Activated CD8-positive, alpha-beta T cell treated with anti-CD3 and anti-CD28 coated beads, Interleukin-2, amount 10 ng/mL, durations not matched to agents 7 days and 5 days (primary cell): Measurements from ENCODE around the gene CCL18. TPM values are rescaled to one million over a fixed set of nuclear protein-coding genes. Genes with fewer than 3 reads are reported as not detected.
"Not testable (repeated sequence)": the region's sequence is repeated elsewhere in the genome, so short reads cannot be mapped to it uniquely, and the experiment has no call there.

Experiments
- ATAC-seq: fragments of 150-1000 bp; cut with Tn5 transposase; one replicate; pipeline ENCODE4 v1.10.0; 2021; ENCODE audit warnings: moderate library complexity
- CTCF ChIA-PET: fragments of 350-600 bp; sonication (Branson Sonifier 250); formaldehyde crosslinking; loops from one replicate; lab custom pipeline; 2021; ENCODE audit warnings: antibody characterized with exemption; lab: Charles Lee
- POLR2A ChIA-PET: fragments of 350-600 bp; sonication (Branson Sonifier 250); formaldehyde crosslinking; loops from one replicate; lab custom pipeline; 2021; ENCODE audit warnings: antibody characterized with exemption; lab: Charles Lee
- DNase-seq: peaks from one replicate; pipeline ENCODE4 v3.0.0-alpha.2; 2020
- H3K27ac Mint-ChIP-seq: one replicate; pipeline ENCODE4 v1.8.0; 2021; ENCODE audit warnings: mild to moderate bottlenecking, mixed read lengths
- H3K27me3 Mint-ChIP-seq: one replicate; pipeline ENCODE4 v1.8.0; 2021; ENCODE audit warnings: low read depth, mixed read lengths
- H3K36me3 Mint-ChIP-seq: one replicate; pipeline ENCODE4 v1.8.0; 2021; ENCODE audit warnings: low read depth, mixed read lengths
- H3K4me1 Mint-ChIP-seq: one replicate; pipeline ENCODE4 v1.8.0; 2021; ENCODE audit warnings: low read depth, mixed read lengths
- H3K4me3 Mint-ChIP-seq: one replicate; pipeline ENCODE4 v1.8.0; 2021; ENCODE audit warnings: mild to moderate bottlenecking, mixed read lengths
- H3K9me3 Mint-ChIP-seq: one replicate; pipeline ENCODE4 v1.8.0; 2022; ENCODE audit warnings: mixed read lengths; ENCODE audit not compliant: insufficient read depth
- total RNA-seq, 2 experiments: library from RNA; stranded (reverse); gene quantifications; one replicate each; pipeline ENCODE4 v1.2.3, GENCODE V29; 2021

Gene CCL18
- total RNA-seq, 2 experiments from 2014 or later = not detected

- POLR2A ChIA-PET = no interaction called here
- Mint-ChIP-seq H3K27me3 (peaks cover 11% of the 10 kb centered on the region), H3K27ac (no peak overlapping the region), H3K4me1 (no peaks in the 10 kb centered on the region), H3K9me3 (no peaks in the 10 kb centered on the region), H3K36me3 (no peaks in the 10 kb centered on the region), H3K4me3 (no peak overlapping the region)
- ATAC-seq (no peak), DNase-seq (no peak)
- CTCF ChIA-PET = interaction anchor here (0.9 to 1.9 kb wide), 2 partner anchors 31 to 354 kb away, joined by 3 to 8 read pairs; no protein-coding TSS in a partner anchor
Observed at GRCh38 chr17:36117505-36118382, 53.7 kb downstream of the CCL18 start.

GRCh38 chr17:36118477-36119353 is 54.6 kb downstream of the CCL18 start:
- ChIA-PET POLR2A (no interaction called here), CTCF (interaction anchor here (0.9 to 1.9 kb wide), 4 partner anchors 30 to 355 kb away, joined by 3 to 8 read pairs (median 3); no protein-coding TSS in a partner anchor)
- no peak for ATAC-seq
- H3K27ac Mint-ChIP-seq = no peak overlapping the region
- no peaks in the 10 kb centered on the region for H3K4me1 Mint-ChIP-seq
- no peaks in the 10 kb centered on the region for H3K36me3 Mint-ChIP-seq
- no peak for DNase-seq
- no peaks in the 10 kb centered on the region for H3K9me3 Mint-ChIP-seq
- H3K27me3 Mint-ChIP-seq = peaks cover 11% of the 10 kb centered on the region
- H3K4me3 Mint-ChIP-seq = no peak overlapping the region

GRCh38 chr17:36120221-36120620 is 56.1 kb downstream of the CCL18 start:
- Mint-ChIP-seq H3K4me3 (no peak overlapping the region), H3K27ac (no peak overlapping the region), H3K4me1 (no peaks in the 10 kb centered on the region), H3K27me3 (peaks cover 11% of the 10 kb centered on the region), H3K36me3 (no peaks in the 10 kb centered on the region), H3K9me3 (no peaks in the 10 kb centered on the region)
- no peak for DNase-seq
- no peak for ATAC-seq
- POLR2A ChIA-PET = interaction anchor here (1.7 kb wide), 1 partner anchor 17 kb away, joined by 3 read pairs; the partner anchor contains the start of gene CCL4
- CTCF ChIA-PET = interaction anchor here (1.1 to 1.9 kb wide), 2 partner anchors 29 to 151 kb away, joined by 3 to 8 read pairs; no protein-coding TSS in a partner anchor

- ATAC-seq, CTCF ChIA-PET, H3K36me3 Mint-ChIP-seq, DNase-seq, H3K4me1 Mint-ChIP-seq, H3K27me3 Mint-ChIP-seq, H3K4me3 Mint-ChIP-seq, H3K27ac Mint-ChIP-seq, H3K9me3 Mint-ChIP-seq: not testable (repeated sequence)
- POLR2A ChIA-PET = interaction anchor here (1.7 kb wide), 1 partner anchor 17 kb away, joined by 3 read pairs; the partner anchor contains the start of gene CCL4
Observed at GRCh38 chr17:36121099-36121498, 57.0 kb downstream of the CCL18 start.

Other genes starting within 250 kb of the CCL18 start
- gene HEATR9, start 195.4 kb upstream of the CCL18 start, total RNA-seq = 1 to 10 TPM; 1.1 TPM
- 100 to 1,000 TPM; 275 to 301 TPM for gene CCL5, start 183.9 kb upstream of the CCL18 start, total RNA-seq
- gene RDM1, start 133.5 kb upstream of the CCL18 start, total RNA-seq = 10 to 100 TPM; 13.9 to 14.4 TPM
- gene LYZL6, start 120.6 kb upstream of the CCL18 start, total RNA-seq = not detected
- gene CCL16, start 82.8 kb upstream of the CCL18 start, total RNA-seq = not detected
- not detected for gene CCL14, start 77.5 kb upstream of the CCL18 start, total RNA-seq
- gene CCL15, start 62.7 kb upstream of the CCL18 start, total RNA-seq = not detected
- not detected for gene CCL23, start 46.3 kb upstream of the CCL18 start, total RNA-seq
- 1 to 10 TPM; 4.2 to 5.1 TPM for gene CCL3, start 25.9 kb downstream of the CCL18 start, total RNA-seq
- 1 to 10 TPM; 6.5 to 6.7 TPM for gene CCL4, start 39.6 kb downstream of the CCL18 start, total RNA-seq
- gene TBC1D3B, start 112.4 kb downstream of the CCL18 start, total RNA-seq = 1 to 10 TPM; 6.7 to 8.1 TPM
- gene CCL3L1, start 132.5 kb downstream of the CCL18 start, total RNA-seq = under 1 TPM; 0.16 to 0.84 TPM
- gene CCL4L2, start 146.8 kb downstream of the CCL18 start, total RNA-seq = 1 to 10 TPM; 1.2 to 1.5 TPM
- gene TBC1D3I, start 200.3 kb downstream of the CCL18 start, total RNA-seq = under 1 TPM; 0.31 to 0.58 TPM